RWPE1 (cell line): ENCODE results near the gene EFTUD2.

Experiments used
- CTCF ChIA-PET: fragments of 350-600 bp; sonication (Branson Sonifier 250); formaldehyde crosslinking; extraction: SDS; loops from one replicate; lab custom pipeline; 2021; lab: Yijun Ruan, JAX
- POLR2A ChIA-PET: fragments of 400-600 bp; formaldehyde crosslinking; extraction: SDS; loops from one replicate; lab custom pipeline; 2020; ENCODE audit warnings: antibody characterized with exemption; ENCODE audit not compliant: low non-redundant PET; lab: Yijun Ruan, JAX
- DNase-seq: peaks from one replicate; pipeline ENCODE4 v3.0.0; 2012; ENCODE audit warnings: low spot score
- H3K27ac ChIP-seq: fragments of 450-650 bp; 2 replicates; pipeline ENCODE4 v1.5.1; 2017
- CTCF ChIP-seq: fragments of 450-650 bp; conservative IDR thresholded peaks from 2 replicates; pipeline ENCODE4 v1.5.1; 2017; ENCODE audit warnings: low read depth, mild to moderate bottlenecking

Gene EFTUD2

GRCh38 chr17:44903012-44903685, 3.9 kb upstream of the EFTUD2 start:
- TF ChIP-seq CTCF = no peak
- CTCF ChIA-PET = interaction anchor here (0.6 kb wide), 1 partner anchor 679 kb away, joined by 3 read pairs; no protein-coding TSS in a partner anchor
- H3K27ac ChIP-seq = peak overlapping the region; percentile 80; the same call in 1 of the 2 replicates
- DNase-seq = no peak
- POLR2A ChIA-PET = interaction anchor here (0.8 kb wide), 1 partner anchor 7 kb away, joined by 4 read pairs; no protein-coding TSS in a partner anchor

GRCh38 chr17:44902135-44902760, 3.0 kb upstream of the EFTUD2 start:
- no peak for TF ChIP-seq CTCF
- ChIA-PET POLR2A (interaction anchor here (0.8 kb wide), 1 partner anchor 8 kb away, joined by 4 read pairs; no protein-coding TSS in a partner anchor), CTCF (interaction anchor here (0.5 to 1.6 kb wide), 3 partner anchors 8 to 184 kb away, joined by 4 to 7 read pairs (median 5); no protein-coding TSS in a partner anchor)
- DNase-seq = no peak
- peak overlapping the region; percentile 47 for H3K27ac ChIP-seq

GRCh38 chr17:44901411-44901921, 2.2 kb upstream of the EFTUD2 start:
- DNase-seq = no peak

GRCh38 chr17:44900894-44901293, 1.6 kb upstream of the EFTUD2 start:
- ChIA-PET CTCF (interaction anchor here (0.7 to 1.6 kb wide), 2 partner anchors 27 to 121 kb away, joined by 3 to 4 read pairs; no protein-coding TSS in a partner anchor), POLR2A (no interaction called here)
- H3K27ac ChIP-seq = peak overlapping the region; percentile 51; the same call in 1 of the 2 replicates

More at GRCh38 chr17:44901411-44901921, 2.2 kb upstream of the EFTUD2 start:
- CTCF ChIA-PET = interaction anchor here (0.6 to 1.6 kb wide), 3 partner anchors 26 to 184 kb away, joined by 3 to 5 read pairs (median 4); no protein-coding TSS in a partner anchor
- H3K27ac ChIP-seq = peak overlapping the region; percentile 51; the same call in 1 of the 2 replicates
- no peak for TF ChIP-seq CTCF
- POLR2A ChIA-PET = no interaction called here

GRCh38 chr17:44898768-44899073, 524 bp downstream of the EFTUD2 start:
- DNase-seq = peak; percentile 59
- ChIA-PET CTCF (interaction anchor here (1.0 to 2.1 kb wide), 4 partner anchors 20 to 124 kb away, joined by 3 to 8 read pairs (median 4); no protein-coding TSS in a partner anchor), POLR2A (interaction anchor here (1.2 kb wide), 1 partner anchor 11 kb away, joined by 3 read pairs; no protein-coding TSS in a partner anchor)
- peak overlapping the region; percentile 93 for H3K27ac ChIP-seq
- TF ChIP-seq CTCF = no peak

More at GRCh38 chr17:44900894-44901293, 1.6 kb upstream of the EFTUD2 start:
- DNase-seq = no peak
- no peak for TF ChIP-seq CTCF

- no peak for TF ChIP-seq CTCF
- no peak for DNase-seq
- ChIA-PET CTCF (interaction anchor here (0.6 kb wide), 1 partner anchor 183 kb away, joined by 3 read pairs; no protein-coding TSS in a partner anchor), POLR2A (no interaction called here)
- no peak overlapping the region for H3K27ac ChIP-seq
These were observed 4.6 kb downstream of the EFTUD2 start for GRCh38 chr17:44894642-44895041.
